GM12892 (cell line): ENCODE data around the gene EDA2R.

Experiments used
- POLR2A ChIP-seq: IDR thresholded peaks from 2 replicates; pipeline ENCODE4 v1.6.1; 2011; ENCODE audit warnings: low read depth, low read length, control low read depth
- POLR2AphosphoS5 ChIP-seq: IDR thresholded peaks from 2 replicates; pipeline ENCODE4 v1.6.1; 2011; ENCODE audit warnings: low read depth, low read length, control low read depth

- TF ChIP-seq POLR2AphosphoS5 (no peak), POLR2A (no peak)
These were observed 16.7 kb downstream of the EDA2R start for GRCh38 chrX:66622209-66622608.
